ENCODE data around the gene ACOXL. TPM values are rescaled to one million over a fixed set of nuclear protein-coding genes. Genes with fewer than 3 reads are reported as not detected.

ACOXL gene
- total RNA-seq, 2 experiments from 2014 or later = not detected

DNA sequence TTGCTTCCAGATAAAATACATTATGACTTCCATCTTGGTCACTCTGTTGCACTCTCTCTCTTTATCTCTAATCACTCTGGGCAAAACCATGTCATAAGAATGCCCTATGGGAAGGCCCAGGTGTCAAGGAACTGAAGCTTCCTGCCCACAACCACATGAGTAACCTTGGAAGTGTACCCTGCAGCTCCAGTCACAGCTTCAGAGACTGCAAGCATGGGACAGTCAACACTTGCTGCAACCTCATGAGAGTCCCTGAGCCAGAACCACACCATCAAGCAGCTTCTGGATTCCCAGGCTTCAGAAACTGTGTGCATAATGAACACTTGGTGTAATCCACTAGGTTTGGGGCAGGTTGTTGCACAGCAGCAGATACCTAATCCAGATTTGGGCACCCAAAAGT is 267.3 kb downstream of the ACOXL start:
- POLR2A ChIA-PET = no interaction called here
- Mint-ChIP-seq H3K27ac (no peak overlapping the region), H3K36me3 (peaks cover 4% of the 10 kb centered on the region), H3K4me3 (no peak overlapping the region), H3K27me3 (peaks cover 15% of the 10 kb centered on the region), H3K4me1 (peaks cover 9% of the 10 kb centered on the region), H3K9me3 (peaks cover 7% of the 10 kb centered on the region)
- ATAC-seq (ENCODE audit: low read depth) (no peak), DNase-seq (no peak)

DNA sequence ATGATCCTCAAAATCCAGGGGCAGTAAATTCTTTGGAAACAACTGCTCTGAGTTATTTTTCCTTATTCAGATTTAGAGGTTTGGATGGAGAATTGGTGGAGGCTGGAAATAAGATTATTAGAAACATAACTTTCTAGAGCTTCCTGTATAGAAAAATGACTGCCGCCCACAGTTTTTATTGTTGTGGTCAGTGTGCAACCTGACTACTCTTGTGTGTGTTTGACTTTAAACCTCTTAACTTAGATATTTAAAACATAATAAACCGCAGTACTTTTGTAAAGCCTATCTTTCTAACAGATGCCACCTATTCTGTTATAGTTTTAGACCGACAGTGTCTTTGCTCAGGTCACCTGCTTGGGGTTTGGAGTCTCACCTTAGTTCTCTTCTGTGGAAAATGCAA is 272.9 kb downstream of the ACOXL start:
- peaks cover 4% of the 10 kb centered on the region for H3K36me3 Mint-ChIP-seq
- no peak for ATAC-seq (ENCODE audit: low read depth)
- POLR2A ChIA-PET = no interaction called here
- H3K4me1 Mint-ChIP-seq = peaks cover 17% of the 10 kb centered on the region
- H3K9me3 Mint-ChIP-seq = peaks cover 4% of the 10 kb centered on the region
- no peak for DNase-seq
- H3K27me3 Mint-ChIP-seq = peaks cover 25% of the 10 kb centered on the region
- H3K4me3 Mint-ChIP-seq = peak overlapping the region; percentile 2
- H3K27ac Mint-ChIP-seq = no peak overlapping the region

DNA sequence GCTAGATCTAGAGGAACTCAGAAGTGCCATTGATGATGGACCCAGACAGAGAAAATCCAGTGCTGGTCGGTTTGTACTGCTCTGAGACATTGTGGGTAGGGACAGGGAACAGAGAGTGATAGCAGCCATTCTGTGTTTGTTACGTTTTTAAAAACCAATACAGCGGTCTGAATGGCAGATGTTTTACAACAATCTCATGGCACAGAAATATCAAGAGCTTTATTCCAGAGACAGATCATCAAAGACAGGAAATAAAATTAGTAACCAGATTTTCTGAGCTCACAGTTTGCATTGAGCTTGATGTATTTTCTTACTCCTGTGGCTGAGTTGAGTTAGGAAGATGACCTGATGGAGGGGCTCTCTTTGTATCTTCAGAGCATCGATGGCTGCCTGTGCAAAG is 273.4 kb downstream of the ACOXL start:
- Mint-ChIP-seq H3K4me1 (peaks cover 17% of the 10 kb centered on the region), H3K9me3 (peaks cover 3% of the 10 kb centered on the region), H3K4me3 (peak overlapping the region; percentile 2), H3K36me3 (peaks cover 4% of the 10 kb centered on the region), H3K27me3 (peaks cover 25% of the 10 kb centered on the region), H3K27ac (no peak overlapping the region)
- ATAC-seq (ENCODE audit: low read depth) (no peak), DNase-seq (no peak)
- POLR2A ChIA-PET = no interaction called here

DNA sequence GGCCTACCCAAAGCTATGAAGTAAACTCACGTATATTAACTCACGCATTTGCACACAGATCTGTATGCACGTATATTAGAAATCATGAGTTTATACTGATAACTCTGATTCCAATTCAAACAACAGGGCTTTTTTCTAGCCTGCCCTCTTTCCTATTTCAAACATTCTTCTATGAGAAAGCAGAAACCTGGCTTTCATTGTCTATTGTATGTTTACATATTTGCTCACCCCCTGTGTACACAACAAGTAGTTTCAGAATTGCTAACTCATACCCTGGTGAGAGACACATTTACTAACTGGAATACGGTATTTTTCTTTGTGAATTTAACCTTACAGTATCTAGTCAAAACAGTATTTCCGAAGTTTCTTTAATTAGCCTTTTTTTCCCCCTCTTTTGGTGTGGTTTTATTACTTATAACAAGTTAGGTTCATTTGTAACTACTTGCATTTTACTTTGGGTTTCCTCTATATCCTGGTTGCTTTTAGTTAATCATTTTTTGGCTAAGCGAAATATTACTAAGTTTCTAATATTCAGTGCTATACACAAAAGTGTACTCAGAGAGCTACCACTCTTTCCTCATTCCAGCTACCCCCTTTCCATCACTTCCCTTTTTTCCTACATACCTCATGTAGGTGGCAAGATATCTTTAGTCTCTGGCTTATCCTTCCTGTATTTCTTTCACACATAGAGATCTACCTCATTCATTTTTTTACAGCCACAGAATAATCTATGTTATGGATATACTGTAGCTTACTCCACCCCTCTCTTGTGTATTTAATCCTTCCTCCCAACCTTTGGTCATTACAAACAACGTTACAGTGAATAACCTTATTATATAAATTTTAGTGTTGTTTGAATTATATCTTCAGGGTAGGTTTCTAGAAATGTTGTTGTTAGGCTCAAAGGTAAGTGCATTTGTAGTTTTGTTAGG is 275.6 kb downstream of the ACOXL start:
- DNase-seq = no peak
- POLR2A ChIA-PET = no interaction called here

DNA sequence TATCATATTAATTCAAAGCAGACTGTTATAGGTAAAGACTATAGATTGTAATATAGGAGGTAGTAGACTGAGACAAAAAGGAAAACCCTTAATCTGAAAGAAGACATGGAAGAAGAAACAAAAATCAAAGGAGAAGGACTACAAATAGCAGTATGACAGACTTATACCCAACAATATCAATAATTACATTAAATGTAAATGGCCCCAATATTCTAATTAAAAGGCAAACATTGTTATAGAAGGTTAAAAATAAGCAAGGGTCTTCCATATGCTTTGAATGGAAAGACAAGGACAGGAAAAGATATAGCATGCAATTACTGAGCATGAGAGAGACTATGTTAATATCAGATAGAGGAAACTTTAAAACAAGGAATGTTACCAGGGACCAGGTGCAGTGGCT is 278.8 kb downstream of the ACOXL start:
- POLR2A ChIA-PET = no interaction called here
- Mint-ChIP-seq H3K4me3 (no peak overlapping the region), H3K27ac (no peak overlapping the region), H3K9me3 (peaks cover 4% of the 10 kb centered on the region), H3K27me3 (peaks cover 19% of the 10 kb centered on the region), H3K36me3 (peaks cover 2% of the 10 kb centered on the region), H3K4me1 (peaks cover 2% of the 10 kb centered on the region)
- ATAC-seq (ENCODE audit: low read depth) (no peak), DNase-seq (no peak)

More for the DNA sequence above, 275.6 kb downstream of the ACOXL start:
- ATAC-seq (ENCODE audit: low read depth) = no peak
- Mint-ChIP-seq H3K4me1 (peaks cover 14% of the 10 kb centered on the region), H3K4me3 (no peak overlapping the region), H3K36me3 (peaks cover 2% of the 10 kb centered on the region), H3K27me3 (peaks cover 22% of the 10 kb centered on the region), H3K27ac (no peak overlapping the region), H3K9me3 (peaks cover 2% of the 10 kb centered on the region)

DNA sequence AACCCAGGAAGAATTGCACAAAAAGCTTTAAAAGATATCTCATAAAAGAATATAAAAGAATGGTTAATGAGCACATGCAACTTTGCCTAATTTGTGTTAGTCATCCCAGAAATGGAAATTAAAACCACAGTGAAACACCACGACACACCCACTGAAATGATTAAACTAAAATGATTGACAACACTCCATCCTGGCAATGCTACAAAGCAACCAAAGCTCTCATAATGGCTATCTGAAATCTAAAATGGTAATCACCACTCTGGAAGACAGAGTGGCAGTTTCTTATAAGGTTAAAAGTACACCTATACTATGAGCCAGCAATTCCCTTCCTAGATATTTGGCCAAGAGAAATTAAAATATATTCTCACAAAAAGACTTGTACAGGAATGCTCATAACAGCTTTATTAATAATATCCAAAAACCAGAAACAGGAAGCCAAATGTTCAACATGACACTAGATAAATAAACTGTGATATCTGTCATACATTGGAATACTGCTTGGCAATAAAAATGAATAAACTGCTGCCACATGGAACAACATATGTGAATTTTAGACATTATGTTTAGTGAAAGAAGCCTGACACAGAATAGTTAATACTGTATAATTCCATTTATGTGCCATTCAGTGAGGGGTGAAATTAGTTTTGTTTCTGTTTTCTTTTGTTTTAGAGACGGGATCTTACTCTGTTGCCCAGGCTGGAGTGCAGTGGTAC is 283.1 kb downstream of the ACOXL start:
- no peak for ATAC-seq (ENCODE audit: low read depth)
- Mint-ChIP-seq H3K27ac (no peak overlapping the region), H3K4me1 (peaks cover 2% of the 10 kb centered on the region), H3K9me3 (peaks cover 4% of the 10 kb centered on the region), H3K36me3 (peaks cover 2% of the 10 kb centered on the region), H3K27me3 (peaks cover 2% of the 10 kb centered on the region), H3K4me3 (no peak overlapping the region)
- DNase-seq = no peak
- POLR2A ChIA-PET = no interaction called here

DNA sequence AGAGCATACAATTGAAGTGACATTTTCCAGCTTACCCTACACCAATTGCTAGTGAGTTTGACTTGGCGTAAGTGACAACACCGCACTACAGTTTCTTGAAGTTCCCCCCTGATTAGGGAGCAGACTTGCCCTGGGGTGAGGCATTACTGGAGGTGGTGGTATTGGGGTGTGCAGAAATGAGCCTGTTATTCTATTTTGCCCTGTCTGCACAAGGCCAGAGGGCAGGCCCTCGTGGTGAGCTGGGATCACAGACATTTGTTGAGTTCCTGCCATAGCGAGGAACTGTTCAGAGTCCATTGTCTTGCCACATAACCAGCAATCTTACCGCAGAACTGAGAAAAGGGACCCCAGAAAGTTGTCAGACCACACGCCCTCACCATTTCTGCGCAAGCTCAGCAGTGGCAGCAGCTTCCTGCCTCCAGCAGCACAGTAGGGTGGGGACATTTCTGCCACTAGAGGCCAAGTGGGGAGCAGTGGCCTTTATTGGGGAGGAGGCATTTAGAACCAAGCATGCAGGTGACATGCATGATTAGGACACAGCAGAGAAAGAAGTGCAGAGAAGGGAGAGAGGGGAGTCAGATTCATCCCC is 284.8 kb downstream of the ACOXL start:
- H3K4me1 Mint-ChIP-seq = peaks cover 2% of the 10 kb centered on the region
- peaks cover 5% of the 10 kb centered on the region for H3K27me3 Mint-ChIP-seq
- POLR2A ChIA-PET = no interaction called here
- ATAC-seq (ENCODE audit: low read depth) (no peak), DNase-seq (no peak)
- H3K36me3 Mint-ChIP-seq = no peaks in the 10 kb centered on the region
- peak overlapping the region; percentile 43 for H3K27ac Mint-ChIP-seq
- H3K9me3 Mint-ChIP-seq = peaks cover 2% of the 10 kb centered on the region
- H3K4me3 Mint-ChIP-seq = no peak overlapping the region

DNA sequence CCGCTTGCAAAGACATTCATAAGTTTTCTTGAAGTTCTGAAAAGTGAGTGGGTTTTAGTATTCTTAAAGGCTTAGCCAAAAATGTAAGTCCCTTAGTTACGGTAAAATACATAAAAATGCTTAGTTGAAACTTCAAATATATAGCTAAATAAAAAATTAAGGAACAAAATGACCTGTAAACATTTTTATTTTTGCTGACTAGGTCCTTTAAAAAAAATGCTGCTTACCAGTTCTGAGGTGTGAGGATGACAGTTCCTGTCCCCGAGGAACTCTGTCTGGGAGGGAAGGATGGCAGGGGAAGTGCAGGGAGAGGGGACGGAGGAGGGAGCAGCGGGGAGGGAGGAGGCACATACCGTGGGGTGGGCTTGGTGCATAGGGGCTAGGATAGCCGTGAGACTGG is 285.5 kb downstream of the ACOXL start:
- ATAC-seq (ENCODE audit: low read depth) (no peak), DNase-seq (no peak)
- no peak overlapping the region for H3K4me3 Mint-ChIP-seq
- H3K36me3 Mint-ChIP-seq = no peaks in the 10 kb centered on the region
- no peak overlapping the region for H3K27ac Mint-ChIP-seq
- H3K27me3 Mint-ChIP-seq = peaks cover 3% of the 10 kb centered on the region
- H3K4me1 Mint-ChIP-seq = peaks cover 2% of the 10 kb centered on the region
- POLR2A ChIA-PET = no interaction called here
- peaks cover 2% of the 10 kb centered on the region for H3K9me3 Mint-ChIP-seq

DNA sequence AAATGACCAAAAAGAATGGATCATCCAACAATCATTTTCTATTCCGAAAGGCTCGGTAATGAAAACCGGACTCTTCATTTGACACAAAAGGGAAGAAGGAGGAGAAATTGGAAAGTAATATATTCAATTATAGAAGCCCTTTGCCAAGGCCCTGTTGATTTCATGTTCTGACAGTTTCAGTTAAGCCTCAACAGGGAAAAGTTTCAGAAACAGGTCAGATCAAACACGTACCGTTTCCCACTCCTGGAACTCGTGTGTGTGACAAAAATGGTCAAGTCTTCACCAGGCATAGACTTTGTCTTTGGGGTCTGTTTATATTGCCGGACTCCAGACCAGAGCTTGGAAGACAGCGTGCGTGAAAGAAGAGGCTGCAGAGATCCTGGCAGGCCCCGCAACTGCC is 287.0 kb downstream of the ACOXL start:
- peaks cover 8% of the 10 kb centered on the region for H3K27me3 Mint-ChIP-seq
- no peak overlapping the region for H3K27ac Mint-ChIP-seq
- no peak overlapping the region for H3K4me3 Mint-ChIP-seq
- H3K9me3 Mint-ChIP-seq = no peaks in the 10 kb centered on the region
- ATAC-seq (ENCODE audit: low read depth) (no peak), DNase-seq (no peak)
- POLR2A ChIA-PET = no interaction called here
- no peaks in the 10 kb centered on the region for H3K36me3 Mint-ChIP-seq
- H3K4me1 Mint-ChIP-seq = peaks cover 2% of the 10 kb centered on the region

DNA sequence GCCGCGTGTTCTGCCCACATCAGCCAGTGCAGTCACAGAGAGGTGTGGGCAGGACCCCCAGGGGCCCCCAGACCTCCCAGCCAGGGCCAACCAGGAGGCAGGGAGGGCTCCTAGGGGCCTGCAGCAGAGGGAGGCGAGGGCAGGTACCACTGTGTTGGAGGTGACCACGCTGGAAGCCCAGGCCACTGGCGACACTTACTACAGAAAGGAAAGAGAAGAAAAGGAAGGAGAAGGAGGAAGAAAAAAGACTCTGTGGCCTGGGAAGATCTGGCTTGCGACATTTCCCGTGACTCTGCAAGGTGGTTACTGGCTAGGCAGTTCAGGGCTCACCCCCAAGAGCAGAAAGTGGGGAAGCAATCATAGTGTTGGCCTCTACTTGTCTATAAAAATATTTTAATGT is 290.3 kb downstream of the ACOXL start:
- Mint-ChIP-seq H3K36me3 (no peaks in the 10 kb centered on the region), H3K4me3 (no peak overlapping the region), H3K4me1 (no peaks in the 10 kb centered on the region), H3K9me3 (no peaks in the 10 kb centered on the region), H3K27me3 (peaks cover 8% of the 10 kb centered on the region), H3K27ac (no peak overlapping the region)
- ATAC-seq (ENCODE audit: low read depth) (no peak), DNase-seq (no peak)
- POLR2A ChIA-PET = no interaction called here

DNA sequence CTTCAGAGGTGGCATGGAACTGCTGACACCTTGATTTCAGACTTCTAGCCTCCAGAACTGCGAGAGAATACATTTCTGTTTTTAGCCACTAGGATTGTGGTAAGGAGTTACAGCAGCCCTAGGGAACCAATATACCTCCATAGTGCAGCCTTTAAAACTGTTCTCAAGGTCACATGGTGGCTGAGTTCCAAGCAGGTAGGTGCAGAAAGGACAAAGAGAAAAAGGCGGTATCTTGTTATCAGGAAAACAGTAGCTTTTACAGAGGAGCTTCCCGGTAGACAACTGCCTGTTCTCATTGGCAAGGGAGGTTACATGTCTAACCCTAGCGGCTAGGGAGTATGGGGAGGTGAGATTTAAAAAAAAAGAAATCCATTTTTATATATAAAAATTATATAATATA is 292.1 kb downstream of the ACOXL start:
- H3K27me3 Mint-ChIP-seq = peaks cover 8% of the 10 kb centered on the region
- DNase-seq = no peak
- no peak for ATAC-seq (ENCODE audit: low read depth)
- no peaks in the 10 kb centered on the region for H3K4me1 Mint-ChIP-seq
- no peaks in the 10 kb centered on the region for H3K9me3 Mint-ChIP-seq
- H3K27ac Mint-ChIP-seq = no peak overlapping the region
- no peak overlapping the region for H3K4me3 Mint-ChIP-seq
- POLR2A ChIA-PET = no interaction called here
- no peaks in the 10 kb centered on the region for H3K36me3 Mint-ChIP-seq

DNA sequence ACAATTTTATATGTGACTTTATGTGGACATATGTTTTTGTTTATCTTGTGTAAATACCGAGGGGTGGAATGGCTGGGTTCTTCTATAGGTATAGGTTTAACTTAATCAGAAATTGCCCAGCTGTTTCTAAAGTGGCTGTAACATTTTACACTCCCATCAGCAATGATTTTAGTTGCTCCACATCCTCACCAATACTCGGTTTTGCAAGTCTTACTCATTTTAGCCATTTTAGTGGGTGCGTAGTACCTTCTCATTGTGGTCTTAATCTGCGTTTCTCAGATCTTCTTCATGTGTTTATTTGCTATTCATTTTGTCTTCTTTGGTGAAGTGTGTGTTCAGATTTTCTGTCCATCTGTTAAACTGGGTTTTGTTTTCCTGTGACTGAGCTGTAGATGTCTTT is 292.9 kb downstream of the ACOXL start:
- Mint-ChIP-seq H3K9me3 (no peaks in the 10 kb centered on the region), H3K27me3 (peaks cover 8% of the 10 kb centered on the region), H3K4me3 (no peak overlapping the region), H3K4me1 (no peaks in the 10 kb centered on the region), H3K36me3 (no peaks in the 10 kb centered on the region), H3K27ac (no peak overlapping the region)
- DNase-seq (no peak), ATAC-seq (ENCODE audit: low read depth) (no peak)
- POLR2A ChIA-PET = no interaction called here

DNA sequence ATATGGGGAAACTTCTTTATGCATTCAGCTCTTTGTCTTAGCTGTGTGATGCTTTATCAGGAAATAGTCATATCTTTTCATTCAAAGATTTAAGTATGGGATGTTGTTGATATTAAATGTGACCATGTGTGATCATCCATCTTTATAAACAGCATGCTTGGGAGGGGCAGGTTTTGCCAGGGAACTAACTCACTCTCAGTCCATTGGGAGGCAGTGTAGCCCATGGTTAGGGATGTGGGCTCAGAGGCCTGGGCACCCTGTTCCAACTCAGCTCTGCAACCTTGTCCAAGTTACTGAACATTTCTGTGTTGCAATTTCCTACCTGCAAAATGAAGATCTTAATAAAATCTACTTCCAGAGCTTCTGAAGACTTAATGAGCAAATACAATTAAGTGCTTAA is 296.3 kb downstream of the ACOXL start:
- Mint-ChIP-seq H3K9me3 (no peaks in the 10 kb centered on the region), H3K27me3 (peaks cover 15% of the 10 kb centered on the region), H3K27ac (no peak overlapping the region)

More for the DNA sequence above, 296.3 kb downstream of the ACOXL start:
- ATAC-seq (ENCODE audit: low read depth) (no peak), DNase-seq (no peak)
- Mint-ChIP-seq H3K36me3 (no peaks in the 10 kb centered on the region), H3K4me1 (no peaks in the 10 kb centered on the region), H3K4me3 (no peak overlapping the region)
- POLR2A ChIA-PET = no interaction called here

Data from activated naive CD8-positive, alpha-beta T cell treated with anti-CD3 and anti-CD28 coated beads, Interleukin-2, amount 10 ng/mL, durations not matched to agents 7 days and 5 days (primary cell).